ENCODE measurements around the gene VWA5B1.

The VWA5B1 gene

GRCh38 chr1:20371411-20371810 is 80.7 kb downstream of the VWA5B1 start:
- H3K36me3 ChIP-seq (ENCODE audit: control insufficient read depth, insufficient read depth, low read length), result no peaks in the 10 kb centered on the region
- peaks cover 3% of the 10 kb centered on the region for H3K27me3 ChIP-seq (replicated peaks; ENCODE audit: control insufficient read depth, insufficient read depth, low read length)
- no peak overlapping the region for H3K4me3 ChIP-seq (replicated peaks; ENCODE audit: low read depth, low read length)
- no peak for TF ChIP-seq CTCF (IDR thresholded peaks at IDR 0.05; ENCODE audit: insufficient read depth, low read length, poor library complexity, severe bottlenecking)
- DNase-seq (ENCODE audit: extremely low read depth, insufficient read length), result no peak

- Histone ChIP-seq H3K36me3 (ENCODE audit: control insufficient read depth, insufficient read depth, low read length) (no peaks in the 10 kb centered on the region), H3K4me3 (replicated peaks; ENCODE audit: low read depth, low read length) (no peak overlapping the region), H3K27me3 (replicated peaks; ENCODE audit: control insufficient read depth, insufficient read depth, low read length) (peaks cover 3% of the 10 kb centered on the region)
- DNase-seq (ENCODE audit: extremely low read depth, insufficient read length), result no peak
- TF ChIP-seq CTCF (IDR thresholded peaks at IDR 0.05; ENCODE audit: insufficient read depth, low read length, poor library complexity, severe bottlenecking), result no peak
Observed at GRCh38 chr1:20371883-20372282, 81.2 kb downstream of the VWA5B1 start.

- H3K27me3 ChIP-seq (replicated peaks; ENCODE audit: control insufficient read depth, insufficient read depth, low read length), result peaks cover 3% of the 10 kb centered on the region
- H3K36me3 ChIP-seq (ENCODE audit: control insufficient read depth, insufficient read depth, low read length), result no peaks in the 10 kb centered on the region
- TF ChIP-seq CTCF (IDR thresholded peaks at IDR 0.05; ENCODE audit: insufficient read depth, low read length, poor library complexity, severe bottlenecking), result no peak
- no peak for DNase-seq (ENCODE audit: extremely low read depth, insufficient read length)
- H3K4me3 ChIP-seq (replicated peaks; ENCODE audit: low read depth, low read length), result no peak overlapping the region
Observed at GRCh38 chr1:20372676-20373075, 82.0 kb downstream of the VWA5B1 start.

- Histone ChIP-seq H3K27me3 (replicated peaks; ENCODE audit: control insufficient read depth, insufficient read depth, low read length) (peaks cover 3% of the 10 kb centered on the region), H3K36me3 (ENCODE audit: control insufficient read depth, insufficient read depth, low read length) (no peaks in the 10 kb centered on the region), H3K4me3 (replicated peaks; ENCODE audit: low read depth, low read length) (no peak overlapping the region)
- no peak for TF ChIP-seq CTCF (IDR thresholded peaks at IDR 0.05; ENCODE audit: insufficient read depth, low read length, poor library complexity, severe bottlenecking)
- no peak for DNase-seq (ENCODE audit: extremely low read depth, insufficient read length)
Observed at GRCh38 chr1:20373286-20373685, 82.6 kb downstream of the VWA5B1 start.

GRCh38 chr1:20373764-20374163 is 83.1 kb downstream of the VWA5B1 start:
- H3K4me3 ChIP-seq (replicated peaks; ENCODE audit: low read depth, low read length), result no peak overlapping the region
- H3K36me3 ChIP-seq (ENCODE audit: control insufficient read depth, insufficient read depth, low read length), result no peaks in the 10 kb centered on the region
- no peak for TF ChIP-seq CTCF (IDR thresholded peaks at IDR 0.05; ENCODE audit: insufficient read depth, low read length, poor library complexity, severe bottlenecking)
- DNase-seq (ENCODE audit: extremely low read depth, insufficient read length), result no peak
- peaks cover 3% of the 10 kb centered on the region for H3K27me3 ChIP-seq (replicated peaks; ENCODE audit: control insufficient read depth, insufficient read depth, low read length)

GRCh38 chr1:20375563-20375962 is 84.9 kb downstream of the VWA5B1 start:
- no peaks in the 10 kb centered on the region for H3K36me3 ChIP-seq (ENCODE audit: control insufficient read depth, insufficient read depth, low read length)
- no peak for TF ChIP-seq CTCF (IDR thresholded peaks at IDR 0.05; ENCODE audit: insufficient read depth, low read length, poor library complexity, severe bottlenecking)
- no peak for DNase-seq (ENCODE audit: extremely low read depth, insufficient read length)
- H3K27me3 ChIP-seq (replicated peaks; ENCODE audit: control insufficient read depth, insufficient read depth, low read length), result peaks cover 3% of the 10 kb centered on the region
- no peak overlapping the region for H3K4me3 ChIP-seq (replicated peaks; ENCODE audit: low read depth, low read length)

All from GM06990 (cell line).